ENCODE measurements around the gene CACNB3.

DNA sequence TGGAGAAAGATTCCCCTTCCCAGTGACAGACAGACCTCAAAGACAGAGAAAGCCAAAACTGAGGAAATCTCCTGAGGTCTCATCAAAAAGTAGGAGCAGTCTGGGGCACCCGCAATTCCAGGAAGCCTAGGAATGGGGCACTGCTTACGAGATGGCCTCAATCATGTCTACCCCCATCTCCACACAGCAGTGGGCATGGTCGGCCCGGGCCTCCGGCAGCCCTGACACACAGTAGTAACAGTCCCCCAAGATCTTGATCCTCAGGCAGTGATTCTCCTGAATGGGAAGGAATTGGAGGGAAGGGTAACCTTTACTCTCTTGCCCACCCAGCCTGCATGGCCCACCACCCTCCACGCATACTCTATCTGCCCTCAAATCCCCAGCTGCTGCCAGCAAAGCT, 41.3 kb upstream of the CACNB3 start:
- TF ChIP-seq CTCF (IDR thresholded peaks at IDR 0.05) (no peak), POLR2A (IDR thresholded peaks at IDR 0.05) (no peak)

Data from heart left ventricle (tissue), 13 donors.